ENCODE measurements around the gene NETO2.

- TF ChIP-seq CTCF (conservative IDR thresholded peaks at IDR 0.05; ENCODE audit: low read length) (no peak), EZH2phosphoT487 (IDR thresholded peaks at IDR 0.05; ENCODE audit: borderline replicate concordance, low read depth, low read length) (no peak)
Measured at GRCh38 chr16:47161464-47161863, 17.7 kb upstream of the NETO2 start.

All from OCI-LY7 (cell line).